Panc1 (cell line): Measurements from ENCODE around the gene BCAS2.

Experiments
- CTCF ChIP-seq: fragments of 450-650 bp; IDR thresholded peaks from 2 replicates; pipeline ENCODE4 v1.5.1; 2017; ENCODE audit warnings: mild to moderate bottlenecking
- POLR2AphosphoS5 ChIP-seq: IDR thresholded peaks from 2 replicates; pipeline ENCODE4 v1.6.1; 2012; ENCODE audit warnings: mild to moderate bottlenecking, low read depth, low read length, moderate library complexity
- TF ChIP-seq, protein P1 (sequence below), 2 experiments: IDR thresholded peaks; 2 replicates each; pipeline ENCODE4 v1.6.1; 2011 to 2012; ENCODE audit warnings: low read depth in 2 of 2, control low read depth in 1 of 2, low read length in 1 of 2, mild to moderate bottlenecking in 1 of 2, moderate library complexity in 1 of 2; ENCODE audit not compliant: insufficient read depth in 1 of 2

DNA sequence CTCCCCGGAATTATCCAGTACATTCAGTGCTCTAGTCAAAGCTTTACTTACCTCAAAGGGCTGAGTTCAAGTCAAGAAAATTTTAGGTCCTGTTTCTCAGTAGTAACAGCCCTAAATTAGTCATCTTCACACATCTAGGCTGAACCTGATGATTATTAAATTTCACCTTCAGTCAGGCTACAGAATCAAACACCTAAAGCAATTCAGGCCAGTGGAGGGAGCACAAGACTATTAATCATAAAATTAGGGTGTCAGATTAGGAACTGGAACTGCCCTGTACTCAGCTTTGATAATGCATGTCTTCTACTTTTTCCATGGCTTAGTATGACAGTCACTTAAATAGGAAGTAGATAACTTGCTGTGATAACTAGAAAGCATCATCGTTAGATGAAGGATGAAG lies 28.4 kb upstream of the BCAS2 start:
- no peak for TF ChIP-seq CTCF
- no peak for TF ChIP-seq POLR2AphosphoS5
- TF ChIP-seq, protein P1, sequence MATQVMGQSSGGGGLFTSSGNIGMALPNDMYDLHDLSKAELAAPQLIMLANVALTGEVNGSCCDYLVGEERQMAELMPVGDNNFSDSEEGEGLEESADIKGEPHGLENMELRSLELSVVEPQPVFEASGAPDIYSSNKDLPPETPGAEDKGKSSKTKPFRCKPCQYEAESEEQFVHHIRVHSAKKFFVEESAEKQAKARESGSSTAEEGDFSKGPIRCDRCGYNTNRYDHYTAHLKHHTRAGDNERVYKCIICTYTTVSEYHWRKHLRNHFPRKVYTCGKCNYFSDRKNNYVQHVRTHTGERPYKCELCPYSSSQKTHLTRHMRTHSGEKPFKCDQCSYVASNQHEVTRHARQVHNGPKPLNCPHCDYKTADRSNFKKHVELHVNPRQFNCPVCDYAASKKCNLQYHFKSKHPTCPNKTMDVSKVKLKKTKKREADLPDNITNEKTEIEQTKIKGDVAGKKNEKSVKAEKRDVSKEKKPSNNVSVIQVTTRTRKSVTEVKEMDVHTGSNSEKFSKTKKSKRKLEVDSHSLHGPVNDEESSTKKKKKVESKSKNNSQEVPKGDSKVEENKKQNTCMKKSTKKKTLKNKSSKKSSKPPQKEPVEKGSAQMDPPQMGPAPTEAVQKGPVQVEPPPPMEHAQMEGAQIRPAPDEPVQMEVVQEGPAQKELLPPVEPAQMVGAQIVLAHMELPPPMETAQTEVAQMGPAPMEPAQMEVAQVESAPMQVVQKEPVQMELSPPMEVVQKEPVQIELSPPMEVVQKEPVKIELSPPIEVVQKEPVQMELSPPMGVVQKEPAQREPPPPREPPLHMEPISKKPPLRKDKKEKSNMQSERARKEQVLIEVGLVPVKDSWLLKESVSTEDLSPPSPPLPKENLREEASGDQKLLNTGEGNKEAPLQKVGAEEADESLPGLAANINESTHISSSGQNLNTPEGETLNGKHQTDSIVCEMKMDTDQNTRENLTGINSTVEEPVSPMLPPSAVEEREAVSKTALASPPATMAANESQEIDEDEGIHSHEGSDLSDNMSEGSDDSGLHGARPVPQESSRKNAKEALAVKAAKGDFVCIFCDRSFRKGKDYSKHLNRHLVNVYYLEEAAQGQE (IDR thresholded peaks at IDR 0.05; ENCODE audit: insufficient read depth in 1 of 2, low read depth in 2 of 2, low read length in 1 of 2), result no peak
